Endothelial cell of umbilical vein (primary cell): ENCODE results near the gene ERN2.

ENCODE experiments used
- CTCF ChIP-seq, 2 donors: IDR thresholded peaks; 1 replicate in 1 of 2; 2 replicates in 1 of 2; pipeline ENCODE4 v1.5.1; 2011; ENCODE audit warnings: low read length in 2 of 2, mild to moderate bottlenecking in 2 of 2, moderate library complexity in 2 of 2, control low read depth in 1 of 2, inconsistent platforms in 1 of 2, low read depth in 1 of 2; ENCODE audit not compliant: insufficient read depth in 1 of 2; ENCODE audit errors: extremely low read depth in 1 of 2
- EZH2 ChIP-seq: IDR thresholded peaks from 2 replicates; pipeline ENCODE4 v1.6.1; 2012; ENCODE audit warnings: borderline replicate concordance, low read depth, mild to moderate bottlenecking, moderate library complexity, low read length, inconsistent platforms; ENCODE audit not compliant: severe bottlenecking
- JUN ChIP-seq: IDR thresholded peaks from 2 replicates; pipeline ENCODE4 v1.6.1; 2011; ENCODE audit warnings: borderline replicate concordance, low read depth; ENCODE audit not compliant: insufficient read length, insufficient read depth
- MAX ChIP-seq: IDR thresholded peaks from 2 replicates; pipeline ENCODE4 v1.6.1; 2011; ENCODE audit not compliant: insufficient read depth, insufficient read length
- MYC ChIP-seq: IDR thresholded peaks from one replicate; pipeline ENCODE4 v1.6.1; 2011; ENCODE audit warnings: mild to moderate bottlenecking, low read depth, low read length
- POLR2A ChIP-seq: IDR thresholded peaks from 2 replicates; pipeline ENCODE4 v1.6.1; 2012; ENCODE audit warnings: low read depth, mild to moderate bottlenecking, control low read depth, low read length
- POLR2AphosphoS5 ChIP-seq: IDR thresholded peaks from 2 replicates; pipeline ENCODE4 v1.6.1; 2012; ENCODE audit warnings: low read depth, mild to moderate bottlenecking, control low read depth, low read length, moderate library complexity; ENCODE audit not compliant: insufficient read depth

- TF ChIP-seq CTCF (IDR thresholded peaks at IDR 0.05; ENCODE audit: extremely low read depth in 1 of 2, insufficient read depth in 1 of 2, low read depth in 1 of 2, low read length in 2 of 2) (no peak), POLR2A (no peak), EZH2 (no peak), POLR2AphosphoS5 (no peak), JUN (no peak), MAX (no peak), MYC (no peak)
Measured at GRCh38 chr16:23676924-23677480, 36.0 kb downstream of the ERN2 start.
